MG63 (cell line): Measurements from ENCODE around the gene TCF25. TPM values are rescaled to one million over a fixed set of nuclear protein-coding genes. Genes with fewer than 3 reads are reported as not detected.
A peak's percentile ranks its signal among the peaks of the same experiment; 100 is the strongest.
"Not testable (repeated sequence)": the region's sequence is repeated elsewhere in the genome, so short reads cannot be mapped to it uniquely, and the experiment has no call there.

Experiments
- DNase-seq: peaks from one replicate; pipeline ENCODE4 v3.0.0-alpha.2; 2020
- H3K27me3 ChIP-seq: fragments of 250-450 bp; sonication (Bioruptor Pico); 2 replicates; pipeline ENCODE4 v1.5.1; 2020; ENCODE audit warnings: mild to moderate bottlenecking, moderate library complexity
- H3K36me3 ChIP-seq: fragments of 250-450 bp; sonication (Bioruptor Pico); 2 replicates; pipeline ENCODE4 v1.5.1; 2020; ENCODE audit warnings: mild to moderate bottlenecking, moderate library complexity
- H3K4me3 ChIP-seq: fragments of 250-450 bp; sonication (Bioruptor Pico); 2 replicates; pipeline ENCODE4 v1.5.1; 2020; ENCODE audit warnings: mild to moderate bottlenecking, moderate library complexity
- H3K9me3 ChIP-seq: fragments of 250-450 bp; sonication (Bioruptor Pico); 2 replicates; pipeline ENCODE4 v1.5.1; 2020; ENCODE audit warnings: mild to moderate bottlenecking, moderate library complexity
- total RNA-seq: library from RNA; depleted of rRNA; stranded (reverse); fragments of >200 nt; shearing (Covaris generic); gene quantifications from 2 replicates; pipeline ENCODE4 v1.2.3, GENCODE V29; 2014; ENCODE audit warnings: low replicate concordance

TCF25 gene
- total RNA-seq, 1 experiment from 2014 or later = 71.3 TPM

GRCh38 chr16:89908236-89908635 lies 34.8 kb downstream of the TCF25 start:
- H3K4me3 ChIP-seq = no peak overlapping the region
- 0 out of 2 replicates have a peak, but pooled peaks cover 2% of the 10 kb centered on the region for H3K27me3 ChIP-seq
- DNase-seq = peak; percentile 22
- peaks cover 3% of the 10 kb centered on the region for H3K9me3 ChIP-seq
- peaks cover 12% of the 10 kb centered on the region for H3K36me3 ChIP-seq

GRCh38 chr16:89909777-89910716 lies 36.7 kb downstream of the TCF25 start:
- peaks cover 12% of the 10 kb centered on the region for H3K36me3 ChIP-seq
- peak; percentile 97 for DNase-seq
- peaks cover 3% of the 10 kb centered on the region for H3K9me3 ChIP-seq
- H3K27me3 ChIP-seq = 0 out of 2 replicates have a peak, but pooled peaks cover 2% of the 10 kb centered on the region
- no peak overlapping the region for H3K4me3 ChIP-seq

GRCh38 chr16:89910717-89911354 lies 37.4 kb downstream of the TCF25 start:
- H3K36me3 ChIP-seq = peaks cover 12% of the 10 kb centered on the region

GRCh38 chr16:89911375-89911774 lies 38.0 kb downstream of the TCF25 start:
- Histone ChIP-seq H3K36me3 (peaks cover 7% of the 10 kb centered on the region), H3K4me3 (no peak overlapping the region), H3K9me3 (peaks cover 3% of the 10 kb centered on the region), H3K27me3 (no peaks in the 10 kb centered on the region)
- peak; percentile 12 for DNase-seq

More at GRCh38 chr16:89910717-89911354, 37.4 kb downstream of the TCF25 start:
- peak; percentile 62 for DNase-seq
- Histone ChIP-seq H3K4me3 (no peak overlapping the region), H3K9me3 (peaks cover 3% of the 10 kb centered on the region), H3K27me3 (0 out of 2 replicates have a peak, but pooled peaks cover 2% of the 10 kb centered on the region)

- peak; percentile 3 for DNase-seq
- no peak overlapping the region for H3K4me3 ChIP-seq
- H3K36me3 ChIP-seq = peaks cover 6% of the 10 kb centered on the region
- H3K9me3 ChIP-seq = peaks cover 3% of the 10 kb centered on the region
- H3K27me3 ChIP-seq = no peaks in the 10 kb centered on the region
Measured at GRCh38 chr16:89912143-89912542, 38.8 kb downstream of the TCF25 start.

- DNase-seq = peak; percentile 6
- H3K9me3 ChIP-seq = peaks cover 3% of the 10 kb centered on the region
- H3K27me3 ChIP-seq = no peaks in the 10 kb centered on the region
- H3K4me3 ChIP-seq = no peak overlapping the region
- H3K36me3 ChIP-seq = peaks cover 6% of the 10 kb centered on the region
Measured at GRCh38 chr16:89912627-89913026, 39.2 kb downstream of the TCF25 start.

- Histone ChIP-seq H3K9me3 (peaks cover 2% of the 10 kb centered on the region; the same call in 1 of the 2 replicates), H3K27me3 (no peaks in the 10 kb centered on the region), H3K36me3 (peaks cover 6% of the 10 kb centered on the region), H3K4me3 (no peak overlapping the region)
- DNase-seq = peak; percentile 19
Measured at GRCh38 chr16:89913408-89914387, 40.3 kb downstream of the TCF25 start.

GRCh38 chr16:89914642-89915285 lies 41.4 kb downstream of the TCF25 start:
- not testable (repeated sequence) for H3K36me3 ChIP-seq, H3K27me3 ChIP-seq, H3K4me3 ChIP-seq, H3K9me3 ChIP-seq
- DNase-seq = peak; percentile 17

GRCh38 chr16:89915303-89916232 lies 42.2 kb downstream of the TCF25 start:
- H3K27me3 ChIP-seq = no peaks in the 10 kb centered on the region
- DNase-seq = peak; percentile 15
- no peak overlapping the region for H3K4me3 ChIP-seq
- peaks cover 4% of the 10 kb centered on the region for H3K36me3 ChIP-seq
- H3K9me3 ChIP-seq = no peaks in the 10 kb centered on the region

- peak; percentile 100 for DNase-seq
- Histone ChIP-seq H3K27me3 (no peaks in the 10 kb centered on the region), H3K36me3 (peaks cover 2% of the 10 kb centered on the region; the same call in 1 of the 2 replicates), H3K9me3 (no peaks in the 10 kb centered on the region), H3K4me3 (peak overlapping the region; percentile 32)
Measured at GRCh38 chr16:89917773-89918452, 44.5 kb downstream of the TCF25 start.

GRCh38 chr16:89918453-89919347 lies 45.3 kb downstream of the TCF25 start, which contains the start of gene MC1R:
Gene MC1R, plus strand, starts transcription at chr16:89918862. Its CDS starts 397 bp downstream, at chr16:89919259.
- Histone ChIP-seq H3K9me3 (no peaks in the 10 kb centered on the region), H3K36me3 (peaks cover 2% of the 10 kb centered on the region; the same call in 1 of the 2 replicates), H3K4me3 (peak within 1 kb of the TSS; percentile 32), H3K27me3 (no peaks in the 10 kb centered on the region)
- peak; percentile 90 for DNase-seq

GRCh38 chr16:89919535-89920406 lies 46.4 kb downstream of the TCF25 start:
- DNase-seq = no peak
- H3K27me3 ChIP-seq = no peaks in the 10 kb centered on the region
- no peak overlapping the region for H3K4me3 ChIP-seq

GRCh38 chr16:89920723-89921122 lies 47.3 kb downstream of the TCF25 start:
- DNase-seq = peak; percentile 82
- peaks cover 2% of the 10 kb centered on the region; the same call in 1 of the 2 replicates for H3K36me3 ChIP-seq
- no peak overlapping the region for H3K4me3 ChIP-seq
- H3K9me3 ChIP-seq = no peaks in the 10 kb centered on the region
- H3K27me3 ChIP-seq = no peaks in the 10 kb centered on the region

More at GRCh38 chr16:89919535-89920406, 46.4 kb downstream of the TCF25 start:
- Histone ChIP-seq H3K9me3 (no peaks in the 10 kb centered on the region), H3K36me3 (peaks cover 2% of the 10 kb centered on the region; the same call in 1 of the 2 replicates)
